Subcutaneous abdominal adipose tissue (tissue), 5 donors: ENCODE measurements around the gene FCHSD2.

Source experiments
- H3K27ac ChIP-seq: one replicate; pipeline ENCODE4 v1.7.0; 2013; ENCODE audit warnings: low read depth, mild to moderate bottlenecking, inconsistent platforms, low read length, moderate library complexity
- H3K27me3 ChIP-seq, 5 donors: one replicate each; pipeline ENCODE4 v1.7.0; 2013; ENCODE audit warnings: low read length in 5 of 5, inconsistent platforms in 1 of 5; ENCODE audit not compliant: control insufficient read depth in 5 of 5, insufficient read depth in 4 of 5
- H3K36me3 ChIP-seq, 5 donors: one replicate each; pipeline ENCODE4 v1.7.0; 2013; ENCODE audit warnings: low read length in 5 of 5; ENCODE audit not compliant: control insufficient read depth in 5 of 5, insufficient read depth in 5 of 5
- H3K4me1 ChIP-seq, 5 donors: one replicate each; pipeline ENCODE4 v1.7.0; 2013; ENCODE audit warnings: low read length in 5 of 5, mild to moderate bottlenecking in 3 of 5, moderate library complexity in 1 of 5; ENCODE audit not compliant: control insufficient read depth in 5 of 5, insufficient read depth in 5 of 5
- H3K4me3 ChIP-seq, 5 donors: one replicate each; pipeline ENCODE4 v1.7.0; 2013; ENCODE audit warnings: low read length in 5 of 5, low read depth in 1 of 5
- H3K9ac ChIP-seq, 5 donors: one replicate each; pipeline ENCODE4 v1.7.0; 2013; ENCODE audit warnings: low read length in 5 of 5, mild to moderate bottlenecking in 4 of 5, moderate library complexity in 3 of 5
- H3K9me3 ChIP-seq, 5 donors: one replicate each; pipeline ENCODE4 v1.7.0; 2013; ENCODE audit warnings: low read length in 5 of 5; ENCODE audit not compliant: control insufficient read depth in 5 of 5
- donor health status: healthy.
- donor health status: healthy.
- donor health status: healthy.
- donor health status: healthy.
- donor health status: healthy.

Gene FCHSD2

DNA sequence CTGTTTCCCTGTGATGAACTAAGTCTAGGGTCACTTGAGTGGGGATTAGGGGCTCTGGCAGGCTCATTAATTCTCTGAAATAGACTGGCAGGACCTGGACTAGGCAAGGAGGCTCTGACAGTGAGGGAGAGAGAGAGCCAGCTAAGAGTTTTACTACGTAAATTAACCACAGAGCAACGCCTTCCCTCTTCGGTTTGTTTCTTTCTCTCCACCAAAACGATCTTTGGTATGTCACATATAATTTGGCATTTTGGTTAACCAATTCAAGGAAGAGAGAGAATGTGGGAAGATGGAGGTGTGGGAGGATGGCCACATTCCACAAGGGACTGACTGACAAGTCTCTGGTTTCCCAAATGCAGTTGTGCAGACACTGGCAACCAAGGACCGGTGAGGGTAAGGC lies 300.0 kb downstream of the FCHSD2 start:
- Histone ChIP-seq H3K4me3 (no peak overlapping the region), H3K27me3 (no peaks in the 10 kb centered on the region), H3K9me3 (no peaks in the 10 kb centered on the region), H3K36me3 (peaks cover 11 to 70% (median 33%) of the 10 kb centered on the region in 5 donors), H3K9ac (no peak overlapping the region), H3K27ac (peak overlapping the region; percentile 34), H3K4me1 (peaks cover 0 to 26% (median 7%) of the 10 kb centered on the region in 5 donors)

GRCh38 chr11:72841397-72841796 lies 300.7 kb downstream of the FCHSD2 start:
- H3K36me3 ChIP-seq = peaks cover 9 to 71% (median 32%) of the 10 kb centered on the region in 5 donors
- no peak overlapping the region for H3K9ac ChIP-seq
- peaks cover 0 to 31% (median 7%) of the 10 kb centered on the region in 5 donors for H3K4me1 ChIP-seq
- H3K27ac ChIP-seq = no peak overlapping the region
- no peak overlapping the region for H3K4me3 ChIP-seq
- H3K27me3 ChIP-seq = no peaks in the 10 kb centered on the region
- no peaks in the 10 kb centered on the region for H3K9me3 ChIP-seq

DNA sequence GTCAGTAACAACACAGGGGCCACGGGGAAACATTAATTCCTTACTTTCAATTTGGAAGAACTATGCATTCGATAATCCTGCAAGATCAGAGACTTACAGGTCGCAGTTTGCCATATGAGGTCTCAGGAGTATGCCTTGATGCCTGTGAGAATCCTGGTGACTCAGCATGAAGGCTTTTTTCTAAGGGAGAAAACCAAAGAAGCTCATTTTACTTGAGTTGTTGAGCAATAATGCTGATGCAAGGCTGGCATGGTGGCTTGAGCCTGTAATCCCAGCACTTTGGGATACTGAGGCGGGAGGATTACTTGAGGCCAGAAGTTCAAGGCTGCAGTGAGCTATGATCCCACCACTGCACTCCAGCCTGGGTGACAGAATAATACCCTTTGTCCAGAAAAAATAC lies 301.3 kb downstream of the FCHSD2 start:
- peaks cover 9 to 71% (median 32%) of the 10 kb centered on the region in 5 donors for H3K36me3 ChIP-seq
- no peak overlapping the region for H3K27ac ChIP-seq
- H3K4me1 ChIP-seq = peaks cover 0 to 37% (median 10%) of the 10 kb centered on the region in 5 donors
- no peak overlapping the region for H3K9ac ChIP-seq
- H3K9me3 ChIP-seq = no peaks in the 10 kb centered on the region
- H3K4me3 ChIP-seq = no peak overlapping the region
- H3K27me3 ChIP-seq = no peaks in the 10 kb centered on the region

GRCh38 chr11:72838691-72839305 lies 303.3 kb downstream of the FCHSD2 start:
- peaks cover 9 to 65% (median 32%) of the 10 kb centered on the region in 5 donors for H3K36me3 ChIP-seq
- peaks cover 10 to 57% (median 15%) of the 10 kb centered on the region in 5 donors for H3K4me1 ChIP-seq
- no peaks in the 10 kb centered on the region for H3K9me3 ChIP-seq
- no peak overlapping the region for H3K27ac ChIP-seq
- no peak overlapping the region for H3K9ac ChIP-seq
- H3K27me3 ChIP-seq = no peaks in the 10 kb centered on the region
- H3K4me3 ChIP-seq = no peak overlapping the region

DNA sequence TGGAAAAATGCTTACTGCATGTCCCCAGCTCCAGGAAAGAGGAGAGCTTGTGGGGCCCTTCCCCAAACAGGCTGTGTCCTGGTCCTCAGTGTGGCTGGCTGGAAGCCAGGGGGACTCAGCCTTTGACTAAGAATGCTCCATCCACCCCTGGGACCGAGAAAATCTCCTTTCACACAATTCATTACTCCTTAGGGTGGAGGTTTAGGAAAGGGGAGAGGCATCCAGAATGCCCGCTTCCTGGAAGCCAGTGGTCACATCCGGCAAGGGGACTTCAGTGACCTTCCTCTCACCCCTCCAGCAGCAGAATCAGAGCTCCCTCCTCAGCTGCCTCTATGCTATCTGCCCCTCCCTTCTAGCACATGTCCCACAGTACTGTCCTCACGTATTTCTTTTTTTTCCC lies 306.0 kb downstream of the FCHSD2 start:
- Histone ChIP-seq H3K4me3 (no peak overlapping the region), H3K36me3 (peaks cover 4 to 43% (median 18%) of the 10 kb centered on the region in 5 donors), H3K27ac (peak overlapping the region; percentile 90), H3K9ac (peak overlapping the region in 2 of 5 donors; percentile 10 to 35), H3K9me3 (no peaks in the 10 kb centered on the region), H3K27me3 (no peaks in the 10 kb centered on the region), H3K4me1 (peaks cover 17 to 66% (median 25%) of the 10 kb centered on the region in 5 donors)

DNA sequence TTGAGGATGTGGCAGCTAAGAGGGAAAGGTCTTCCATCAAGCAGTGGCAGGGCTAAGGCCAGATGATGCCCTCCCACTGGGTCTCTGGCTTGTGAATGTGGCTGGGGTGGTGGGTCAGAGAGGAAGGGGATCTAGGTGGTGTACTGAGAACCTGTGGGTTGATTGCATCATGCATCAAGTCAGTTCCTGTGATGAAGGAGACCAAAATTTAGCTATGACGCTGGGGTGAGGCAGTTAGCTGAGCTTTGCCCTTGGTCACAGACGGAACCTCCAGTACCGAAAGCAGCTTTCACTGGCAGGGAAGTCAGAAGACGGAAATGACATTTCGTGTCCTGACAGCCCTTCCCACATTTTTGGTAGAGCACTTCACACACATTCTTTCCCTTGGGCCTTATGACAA lies 307.2 kb downstream of the FCHSD2 start:
- Histone ChIP-seq H3K27me3 (no peaks in the 10 kb centered on the region), H3K9me3 (no peaks in the 10 kb centered on the region), H3K9ac (peak overlapping the region in 2 of 5 donors; percentile 54 to 59), H3K4me3 (peak overlapping the region in 1 of 5 donors; percentile 11), H3K4me1 (peaks cover 12 to 66% (median 25%) of the 10 kb centered on the region in 5 donors), H3K27ac (peak overlapping the region; percentile 90), H3K36me3 (peaks cover 4 to 41% (median 13%) of the 10 kb centered on the region in 5 donors)

- H3K4me1 ChIP-seq = peaks cover 12 to 67% (median 25%) of the 10 kb centered on the region in 5 donors
- H3K9ac ChIP-seq = peak overlapping the region in 1 of 5 donors; percentile 26
- peaks cover 4 to 36% (median 12%) of the 10 kb centered on the region in 5 donors for H3K36me3 ChIP-seq
- H3K9me3 ChIP-seq = no peaks in the 10 kb centered on the region
- H3K4me3 ChIP-seq = no peak overlapping the region
- peak overlapping the region; percentile 90 for H3K27ac ChIP-seq
- no peaks in the 10 kb centered on the region for H3K27me3 ChIP-seq
These were observed 308.2 kb downstream of the FCHSD2 start for GRCh38 chr11:72833811-72834493.

GRCh38 chr11:72833083-72833733 lies 308.9 kb downstream of the FCHSD2 start:
- H3K9me3 ChIP-seq = no peaks in the 10 kb centered on the region
- H3K4me1 ChIP-seq = peaks cover 15 to 74% (median 30%) of the 10 kb centered on the region in 5 donors
- peak overlapping the region in 1 of 5 donors; percentile 51 for H3K9ac ChIP-seq
- H3K36me3 ChIP-seq = peaks cover 3 to 35% (median 9%) of the 10 kb centered on the region in 5 donors
- H3K27ac ChIP-seq = peak overlapping the region; percentile 90
- no peak overlapping the region for H3K4me3 ChIP-seq
- H3K27me3 ChIP-seq = no peaks in the 10 kb centered on the region

GRCh38 chr11:72832301-72833082 lies 309.6 kb downstream of the FCHSD2 start:
- H3K9me3 ChIP-seq = no peaks in the 10 kb centered on the region
- no peak overlapping the region for H3K4me3 ChIP-seq
- H3K9ac ChIP-seq = peak overlapping the region in 1 of 5 donors; percentile 51
- H3K36me3 ChIP-seq = peaks cover 0 to 28% (median 3%) of the 10 kb centered on the region in 5 donors
- no peaks in the 10 kb centered on the region for H3K27me3 ChIP-seq
- peaks cover 19 to 76% (median 35%) of the 10 kb centered on the region in 5 donors for H3K4me1 ChIP-seq
- H3K27ac ChIP-seq = peak overlapping the region; percentile 90
